Glutamatergic neuron (in vitro differentiated cells): ENCODE results near the gene TRPM3. TPM values are rescaled to one million over a fixed set of nuclear protein-coding genes. Genes with fewer than 3 reads are reported as not detected.

Source experiments
- DNase-seq: peaks from one replicate; pipeline ENCODE4 v3.0.0; 2022
- H3K27ac Mint-ChIP-seq: one replicate; pipeline ENCODE4 v1.8.0; 2020; ENCODE audit warnings: mild to moderate bottlenecking, mixed read lengths, inconsistent platforms; ENCODE audit not compliant: unreplicated experiment
- H3K27me3 Mint-ChIP-seq: one replicate; pipeline ENCODE4 v1.8.0; 2020; ENCODE audit warnings: mild to moderate bottlenecking, moderate library complexity, mixed read lengths, inconsistent platforms; ENCODE audit not compliant: unreplicated experiment
- H3K36me3 Mint-ChIP-seq: one replicate; pipeline ENCODE4 v1.8.0; 2020; ENCODE audit warnings: mild to moderate bottlenecking, mixed read lengths, inconsistent platforms; ENCODE audit not compliant: unreplicated experiment
- H3K4me1 Mint-ChIP-seq: one replicate; pipeline ENCODE4 v1.8.0; 2020; ENCODE audit warnings: mild to moderate bottlenecking, low read depth, mixed read lengths, inconsistent platforms; ENCODE audit not compliant: unreplicated experiment
- H3K4me3 Mint-ChIP-seq: one replicate; pipeline ENCODE4 v1.8.0; 2020; ENCODE audit warnings: mild to moderate bottlenecking, mixed read lengths, inconsistent platforms; ENCODE audit not compliant: unreplicated experiment
- H3K9me3 Mint-ChIP-seq: one replicate; pipeline ENCODE4 v1.8.0; 2020; ENCODE audit warnings: mild to moderate bottlenecking, moderate library complexity, mixed read lengths, inconsistent platforms; ENCODE audit not compliant: unreplicated experiment
- CTCF ChIP-seq: fragments of 200-600 bp; sonication (generic); IDR thresholded peaks from one replicate; pipeline ENCODE4 v1.5.0; 2021; ENCODE audit not compliant: partially characterized antibody, unreplicated experiment
- total RNA-seq: library from RNA; stranded (reverse); fragmentation: NEBNext Ultra II Directional; extraction: Animal tissue kit (Norgen Biotek cat#: 25700); gene quantifications from one replicate; pipeline ENCODE4 v1.2.1, GENCODE V29; 2021; ENCODE audit not compliant: unreplicated experiment

Gene TRPM3
- total RNA-seq, 1 donor from 2014 or later = 3.3 TPM

DNA sequence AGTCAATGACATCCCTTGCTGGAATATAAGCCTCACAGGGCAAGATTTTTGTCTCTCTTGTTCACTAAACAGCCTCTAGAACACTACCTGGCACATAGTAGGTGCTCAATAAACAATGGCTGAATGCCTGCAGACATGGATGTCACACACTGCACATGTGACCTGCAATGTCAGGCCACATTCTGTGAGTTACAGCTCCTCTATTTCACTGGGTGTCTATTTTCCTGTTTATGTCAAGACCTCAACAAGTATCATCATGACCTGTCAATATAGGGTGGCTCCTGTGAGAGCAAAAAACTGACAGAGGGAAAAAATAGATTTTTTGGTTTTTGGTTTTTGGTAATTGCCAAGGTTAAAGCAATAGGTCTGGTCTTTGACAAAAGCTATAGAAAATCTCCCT, 562.3 kb downstream of the TRPM3 start:
- no peak for DNase-seq
- peaks cover 4% of the 10 kb centered on the region for H3K9me3 Mint-ChIP-seq
- H3K4me1 Mint-ChIP-seq = no peaks in the 10 kb centered on the region
- no peaks in the 10 kb centered on the region for H3K27me3 Mint-ChIP-seq
- H3K27ac Mint-ChIP-seq = no peak overlapping the region
- H3K36me3 Mint-ChIP-seq = no peaks in the 10 kb centered on the region
- H3K4me3 Mint-ChIP-seq = no peak overlapping the region
- TF ChIP-seq CTCF = no peak

DNA sequence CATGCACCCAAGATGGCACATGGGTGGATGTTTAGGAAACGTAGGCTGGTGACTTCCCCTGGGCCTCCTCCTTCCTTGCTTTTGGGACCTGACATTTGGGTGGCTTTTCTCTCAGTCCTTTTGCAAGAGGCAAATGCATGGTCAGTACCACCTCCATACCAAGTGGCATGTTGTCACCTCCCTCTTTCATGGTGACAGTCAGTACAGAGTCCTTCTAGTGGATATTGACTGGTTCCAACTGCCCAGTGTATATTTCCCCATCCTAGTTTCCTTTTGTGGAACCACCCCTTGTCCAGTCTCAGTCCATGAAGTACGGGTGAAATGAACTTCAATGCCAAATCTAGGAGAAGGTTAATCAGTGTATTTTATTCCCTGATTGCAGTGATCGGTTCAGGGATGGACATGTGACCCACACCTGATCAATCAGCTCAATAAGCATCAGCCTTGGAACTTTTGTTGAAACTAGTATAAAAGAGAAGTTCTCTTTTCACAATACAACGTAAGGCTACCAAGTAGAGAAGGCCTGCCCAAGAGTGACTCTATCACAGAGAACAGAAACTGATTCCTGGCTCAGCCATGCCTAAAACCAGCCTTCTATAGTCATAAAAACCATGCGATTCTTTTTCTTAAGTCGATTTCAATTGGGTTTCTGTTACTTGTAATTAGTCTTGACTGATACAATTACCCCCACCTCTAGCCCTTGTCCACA, 563.6 kb downstream of the TRPM3 start:
- H3K27ac Mint-ChIP-seq = no peak overlapping the region
- peaks cover 4% of the 10 kb centered on the region for H3K9me3 Mint-ChIP-seq
- no peak for DNase-seq
- no peaks in the 10 kb centered on the region for H3K36me3 Mint-ChIP-seq
- TF ChIP-seq CTCF = no peak
- no peaks in the 10 kb centered on the region for H3K27me3 Mint-ChIP-seq
- no peak overlapping the region for H3K4me3 Mint-ChIP-seq
- H3K4me1 Mint-ChIP-seq = peaks cover 6% of the 10 kb centered on the region

DNA sequence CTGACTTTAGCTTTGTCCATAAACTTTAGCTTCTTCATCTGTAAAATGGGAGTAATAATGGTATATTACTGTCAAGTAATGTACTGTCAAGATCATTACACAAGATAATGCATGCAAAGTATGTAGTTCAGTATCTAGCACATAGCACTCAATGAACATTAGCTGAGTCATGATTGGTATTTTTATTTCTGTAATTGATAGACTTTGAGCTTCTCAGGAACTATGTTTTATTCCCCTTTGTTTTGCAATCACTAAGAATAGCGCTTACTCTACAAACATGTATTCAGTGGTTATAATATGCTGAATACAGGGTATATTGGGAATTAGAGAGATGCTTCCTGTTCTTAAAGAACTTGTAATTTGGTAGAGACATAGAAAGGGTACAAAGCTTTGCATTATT, 564.6 kb downstream of the TRPM3 start:
- no peak for TF ChIP-seq CTCF

DNA sequence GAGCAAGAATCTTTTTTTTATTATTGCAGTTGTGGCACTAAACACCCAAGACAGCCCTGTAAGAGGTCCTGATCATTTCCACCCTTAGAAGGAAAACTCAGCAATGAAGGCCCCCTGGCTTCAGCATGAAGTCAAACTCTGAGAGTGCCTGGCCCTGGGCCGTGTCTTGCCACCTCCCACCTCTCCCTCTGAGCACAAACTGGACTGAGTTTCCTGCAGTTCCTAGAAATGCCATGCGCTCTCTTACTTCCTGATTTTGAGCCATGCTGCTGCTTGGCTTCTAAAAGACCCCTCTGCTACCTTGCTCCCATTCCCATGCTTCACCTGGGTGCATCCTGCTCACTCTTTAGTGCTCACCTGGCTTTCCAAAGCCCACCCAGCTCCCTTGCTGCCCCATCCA, 566.5 kb downstream of the TRPM3 start:
- Mint-ChIP-seq H3K4me3 (no peak overlapping the region), H3K9me3 (peaks cover 4% of the 10 kb centered on the region), H3K27ac (no peak overlapping the region), H3K27me3 (no peaks in the 10 kb centered on the region), H3K4me1 (peaks cover 6% of the 10 kb centered on the region), H3K36me3 (no peaks in the 10 kb centered on the region)
- TF ChIP-seq CTCF = no peak
- DNase-seq = no peak

More for the DNA sequence above, 564.6 kb downstream of the TRPM3 start:
- peaks cover 4% of the 10 kb centered on the region for H3K9me3 Mint-ChIP-seq
- H3K36me3 Mint-ChIP-seq = no peaks in the 10 kb centered on the region
- no peak overlapping the region for H3K27ac Mint-ChIP-seq
- DNase-seq = no peak
- peaks cover 6% of the 10 kb centered on the region for H3K4me1 Mint-ChIP-seq
- H3K4me3 Mint-ChIP-seq = no peak overlapping the region
- H3K27me3 Mint-ChIP-seq = no peaks in the 10 kb centered on the region
